H1 (cell line): ENCODE data around the gene LCORL. TPM values are rescaled to one million over a fixed set of nuclear protein-coding genes. Genes with fewer than 3 reads are reported as not detected.

Experiments used
- CTCF ChIA-PET: fragments of 300-600 bp; sonication (Branson Sonifier 250); formaldehyde crosslinking; loops from one replicate; lab custom pipeline; 2021; ENCODE audit not compliant: partially characterized antibody; lab: Charles Lee
- POLR2A ChIA-PET: fragments of 300-600 bp; sonication (Branson Sonifier 250); formaldehyde crosslinking; loops from one replicate; lab custom pipeline; 2021; ENCODE audit warnings: inconsistent platforms; ENCODE audit not compliant: partially characterized antibody; lab: Charles Lee
- DNase-seq, 2 experiments: peaks; one replicate each; pipeline versions ENCODE4 v3.0.0 to v3.0.0-alpha.2; 2010 to 2022; ENCODE audit warnings: low spot score in 2 of 2, low read depth in 1 of 2, mixed read lengths in 1 of 2
- FAIRE-seq: peaks from 2 replicates; lab custom pipeline; 2011; peaks lifted over from hg19 to GRCh38; lab: Jason Lieb, UNC
- H2AFZ ChIP-seq: 2 replicates; pipeline ENCODE4 v1.8.1; 2012; ENCODE audit warnings: low read length, inconsistent platforms
- H2AK5ac ChIP-seq: 2 replicates; pipeline ENCODE4 v1.6.1; 2013; ENCODE audit warnings: low read depth, low read length
- H2BK120ac ChIP-seq: replicated peaks from 2 replicates; pipeline ENCODE3; 2013; ENCODE audit warnings: low read depth, low read length, inconsistent platforms
- H2BK12ac ChIP-seq: 2 replicates; pipeline ENCODE4 v1.6.1; 2013; ENCODE audit warnings: low read depth, low read length
- H2BK15ac ChIP-seq: 2 replicates; pipeline ENCODE4 v1.6.1; 2013; ENCODE audit warnings: low read length
- H2BK20ac ChIP-seq: 2 replicates; pipeline ENCODE4 v1.6.1; 2013; ENCODE audit warnings: low read length
- H2BK5ac ChIP-seq: 2 replicates; pipeline ENCODE4 v1.6.1; 2013; ENCODE audit warnings: low read depth, low read length
- H3K14ac ChIP-seq: 2 replicates; pipeline ENCODE4 v1.6.1; 2013; ENCODE audit warnings: inconsistent platforms; ENCODE audit not compliant: insufficient read length
- H3K18ac ChIP-seq: 2 replicates; pipeline ENCODE4 v1.6.1; 2013; ENCODE audit warnings: low read length; ENCODE audit errors: extremely low read depth
- H3K23ac ChIP-seq: 2 replicates; pipeline ENCODE4 v1.6.1; 2013; ENCODE audit warnings: inconsistent platforms; ENCODE audit not compliant: insufficient read length
- H3K23me2 ChIP-seq: 2 replicates; pipeline ENCODE4 v1.6.1; 2013; ENCODE audit warnings: low read depth, low read length
- H3K27ac ChIP-seq: 2 replicates; pipeline ENCODE4 v1.6.1; 2011; ENCODE audit warnings: low read depth, low read length, inconsistent platforms
- H3K27me3 ChIP-seq, 4 experiments: replicated peaks in 1 of 4; 1 replicate in 1 of 4; 2 replicates in 3 of 4; pipeline versions ENCODE4 v1.6.1 to v1.8.1; 2011 to 2013; ENCODE audit warnings: low read length in 3 of 4, mild to moderate bottlenecking in 3 of 4, inconsistent platforms in 2 of 4, mixed read lengths in 2 of 4, moderate library complexity in 1 of 4; ENCODE audit not compliant: control insufficient read depth in 3 of 4, insufficient read depth in 3 of 4; ENCODE audit errors: extremely low read depth in 1 of 4
- H3K36me3 ChIP-seq, 4 experiments: 2 replicates each; pipeline versions ENCODE4 v1.6.1 to v1.8.1; 2011 to 2013; ENCODE audit warnings: mild to moderate bottlenecking in 4 of 4, low read length in 3 of 4, moderate library complexity in 2 of 4, control low read depth in 1 of 4, inconsistent platforms in 1 of 4; ENCODE audit not compliant: insufficient read depth in 4 of 4, control insufficient read depth in 2 of 4
- H3K4ac ChIP-seq: replicated peaks from 2 replicates; pipeline ENCODE3; 2013; ENCODE audit warnings: low read length, low read depth, mixed read lengths, inconsistent platforms; ENCODE audit not compliant: insufficient read length
- H3K4me1 ChIP-seq, 4 experiments: replicated peaks in 1 of 4; 1 replicate in 1 of 4; 2 replicates in 3 of 4; pipeline versions ENCODE4 v1.6.1 to v1.8.1; 2011 to 2013; ENCODE audit warnings: low read length in 3 of 4, inconsistent platforms in 2 of 4, mixed read lengths in 1 of 4; ENCODE audit not compliant: insufficient read depth in 4 of 4, control insufficient read depth in 3 of 4
- H3K4me2 ChIP-seq, 2 experiments: 2 replicates each; pipeline versions ENCODE4 v1.6.1 to v1.8.1; 2011 to 2013; ENCODE audit warnings: low read depth in 2 of 2, low read length in 2 of 2, control low read depth in 1 of 2, inconsistent platforms in 1 of 2, mild to moderate bottlenecking in 1 of 2; ENCODE audit not compliant: insufficient read depth in 1 of 2
- H3K4me3 ChIP-seq, 4 experiments: fragments of 200-600, 300-600 bp in 1 of 4; sonication (generic), shearing (Covaris generic), sonication (Bioruptor Twin) in 1 of 4; 2 replicates each; pipeline versions ENCODE4 v1.5.1 to v1.8.1; 2011 to 2016; ENCODE audit warnings: low read length in 4 of 4, low read depth in 3 of 4, control low read depth in 2 of 4, inconsistent platforms in 2 of 4, mild to moderate bottlenecking in 2 of 4, mixed read lengths in 1 of 4, moderate library complexity in 1 of 4; ENCODE audit not compliant: insufficient read depth in 2 of 4; ENCODE audit errors: extremely low read depth in 1 of 4
- H3K56ac ChIP-seq: replicated peaks from 2 replicates; pipeline ENCODE3; 2013; ENCODE audit warnings: low read depth, mild to moderate bottlenecking, mixed read lengths, low read length, inconsistent platforms; ENCODE audit not compliant: insufficient read length
- H3K79me1 ChIP-seq: 2 replicates; pipeline ENCODE4 v1.6.1; 2013; ENCODE audit warnings: low read depth, low read length, control low read depth
- H3K79me2 ChIP-seq, 2 experiments: 2 replicates each; pipeline versions ENCODE4 v1.6.1 to v1.8.1; 2012 to 2013; ENCODE audit warnings: low read length in 2 of 2, mild to moderate bottlenecking in 2 of 2, inconsistent platforms in 1 of 2; ENCODE audit not compliant: insufficient read depth in 2 of 2, control insufficient read depth in 1 of 2
- H3K9ac ChIP-seq, 4 experiments: replicated peaks in 1 of 4; 1 replicate in 1 of 4; 2 replicates in 3 of 4; pipeline versions ENCODE4 v1.6.1 to v1.8.1; 2011 to 2013; ENCODE audit warnings: low read depth in 3 of 4, low read length in 3 of 4, control low read depth in 2 of 4, mild to moderate bottlenecking in 2 of 4, moderate library complexity in 2 of 4, inconsistent platforms in 1 of 4; ENCODE audit errors: extremely low read depth in 1 of 4
- H3K9me3 ChIP-seq, 2 experiments: 2 replicates each; pipeline versions ENCODE4 v1.6.1 to v1.8.1; 2012 to 2013; ENCODE audit warnings: mild to moderate bottlenecking in 2 of 2, moderate library complexity in 2 of 2, control low read depth in 1 of 2, inconsistent platforms in 1 of 2, low read depth in 1 of 2, low read length in 1 of 2, mixed read lengths in 1 of 2; ENCODE audit not compliant: insufficient read depth in 2 of 2
- H4K20me1 ChIP-seq, 2 experiments: replicated peaks in 1 of 2; 2 replicates each; pipeline versions ENCODE3 to v1.8.1; 2011 to 2013; ENCODE audit warnings: inconsistent platforms in 2 of 2, low read length in 2 of 2, mild to moderate bottlenecking in 1 of 2; ENCODE audit not compliant: insufficient read depth in 2 of 2, control insufficient read depth in 1 of 2
- H4K5ac ChIP-seq: 2 replicates; pipeline ENCODE4 v1.6.1; 2013; ENCODE audit warnings: low read length, low read depth, mixed read lengths, inconsistent platforms; ENCODE audit not compliant: insufficient read length
- H4K8ac ChIP-seq: 2 replicates; pipeline ENCODE4 v1.8.0; 2013; ENCODE audit warnings: mild to moderate bottlenecking, moderate library complexity, low read length, inconsistent platforms; ENCODE audit not compliant: insufficient read depth; ENCODE audit errors: extremely low read depth
- H4K91ac ChIP-seq: replicated peaks from 2 replicates; pipeline ENCODE3; 2013; ENCODE audit warnings: low read length, mixed read lengths, inconsistent platforms; ENCODE audit not compliant: insufficient read length
- POU5F1 ChIP-seq: IDR thresholded peaks from 2 replicates; pipeline ENCODE4 v1.6.1; 2011; ENCODE audit warnings: low read depth, mild to moderate bottlenecking, low read length, moderate library complexity
- WGBS, 2 experiments: shearing (Covaris generic) in 1 of 2; methylation state at CpG; one replicate each; pipeline versions ENCODE4 v1.1.6 to v1.1.7; 2013 to 2015; ENCODE audit warnings: low lambda C conversion rate in 2 of 2, mixed read lengths in 2 of 2, inconsistent platforms in 1 of 2, low coverage in 1 of 2, missing lambda C conversion rate in 1 of 2; ENCODE audit not compliant: insufficient replicate concordance in 2 of 2, insufficient coverage in 1 of 2, insufficient read length in 1 of 2; ENCODE audit errors: extremely low coverage in 1 of 2, missing lambda C conversion rate in 1 of 2; 5-methylcytosine and 5-hydroxymethylcytosine counted together
- polyA plus RNA-seq, 7 experiments: library from polyadenylated mRNA; depleted of rRNA in 3 of 7; stranded (reverse) in 5 of 7; unstranded in 2 of 7; fragments of >200 nt in 5 of 7; fragments of 200-250 nt in 2 of 7; gene quantifications; 1 replicate in 5 of 7; 2 replicates in 1 of 7; 4 replicates in 1 of 7; pipeline versions ENCODE4 v1.2.1 to v1.2.3, GENCODE V29; 2011 to 2013; ENCODE audit warnings: missing spikeins in 2 of 7, mixed read lengths in 2 of 7
- total RNA-seq: library from RNA; stranded (reverse); fragmentation: NEBNext Ultra II Directional; extraction: Animal tissue kit (Norgen Biotek cat#: 25700); gene quantifications from 2 replicates; pipeline ENCODE4 v1.2.1, GENCODE V29; 2021

LCORL gene
- total and polyA plus RNA-seq, 2 of the 8 experiments (the other 6 are each of a cell fraction or from before 2014, with no cell fraction given): 2.2 to 19.2 TPM

GRCh38 chr4:17958181-17958580 is 63.4 kb downstream of the LCORL start:
- ChIA-PET CTCF (no interaction called here), POLR2A (no interaction called here)
- no peaks in the 10 kb centered on the region for H4K20me1 ChIP-seq
- H2BK12ac ChIP-seq: no peak overlapping the region
- no peak for DNase-seq
- H3K14ac ChIP-seq: no peak overlapping the region
- H2AK5ac ChIP-seq: no peak overlapping the region
- H3K27me3 ChIP-seq: no peaks in the 10 kb centered on the region
- H3K4me3 ChIP-seq: no peak overlapping the region
- no peaks in the 10 kb centered on the region for H3K9me3 ChIP-seq
- H2BK120ac ChIP-seq: no peak overlapping the region
- FAIRE-seq: no peak
- H4K5ac ChIP-seq: no peak overlapping the region
- H3K23ac ChIP-seq: no peak overlapping the region
- WGBS, 2 experiments: 87% methylated on average over 3 of the region's 3 CpGs; no CpG with 5 or more reads in 1 of the 2 experiments
- H3K79me1 ChIP-seq: no peaks in the 10 kb centered on the region
- TF ChIP-seq POU5F1: no peak
- no peak overlapping the region for H3K4me2 ChIP-seq
- H4K8ac ChIP-seq: no peak overlapping the region
- no peaks in the 10 kb centered on the region for H3K79me2 ChIP-seq
- H2AFZ ChIP-seq: no peak overlapping the region
- no peak overlapping the region for H3K4ac ChIP-seq
- no peaks in the 10 kb centered on the region for H3K23me2 ChIP-seq
- no peak overlapping the region for H2BK20ac ChIP-seq
- no peak overlapping the region for H3K56ac ChIP-seq
- peaks cover 0 to 12% (median 0%) of the 10 kb centered on the region in 4 experiments; a peak in 1 of 8 replicates for H3K36me3 ChIP-seq
- H3K9ac ChIP-seq: no peak overlapping the region
- H2BK5ac ChIP-seq: no peak overlapping the region
- no peak overlapping the region for H3K18ac ChIP-seq
- H3K27ac ChIP-seq: no peak overlapping the region
- H4K91ac ChIP-seq: no peak overlapping the region
- H2BK15ac ChIP-seq: no peak overlapping the region
- H3K4me1 ChIP-seq: peaks cover 0 to 5% (median 0%) of the 10 kb centered on the region in 4 experiments; a peak in 1 of 7 replicates
